HEK293 (cell line): Measurements from ENCODE around the gene CCR6.

ENCODE experiments used
- CTCF ChIA-PET: fragments of 350-600 bp; formaldehyde crosslinking; extraction: SDS; loops from one replicate; lab custom pipeline; 2021; ENCODE audit warnings: antibody characterized with exemption; lab: Yijun Ruan, JAX
- POLR2A ChIA-PET: fragments of 300-600 bp; formaldehyde crosslinking; extraction: SDS; loops from one replicate; lab custom pipeline; 2020; ENCODE audit warnings: antibody characterized with exemption, inconsistent platforms; lab: Yijun Ruan, JAX
- H3K27ac ChIP-seq: fragments of 200-500 bp; sonication (Bioruptor generic); 2 replicates; pipeline ENCODE4 v1.5.1; 2014; ENCODE audit warnings: low read depth, low read length, control low read depth, inconsistent platforms; ENCODE audit errors: extremely low read depth
- H3K36me3 ChIP-seq, 2 experiments: fragments of 200-500 bp in 1 of 2; sonication (Bioruptor generic) in 1 of 2; 1 replicate in 1 of 2; 2 replicates in 1 of 2; pipeline ENCODE4 v1.5.1; 2014 to 2017; ENCODE audit warnings: inconsistent platforms in 2 of 2, low read length in 2 of 2; ENCODE audit not compliant: control insufficient read depth in 2 of 2, insufficient read depth in 1 of 2
- H3K4me1 ChIP-seq: fragments of 200-500 bp; sonication (Bioruptor generic); 2 replicates; pipeline ENCODE4 v1.5.1; 2014; ENCODE audit warnings: mild to moderate bottlenecking, low read length, inconsistent platforms; ENCODE audit not compliant: control insufficient read depth, insufficient read depth
- H3K4me3 ChIP-seq: 2 replicates; pipeline ENCODE4 v1.5.1; 2011; ENCODE audit warnings: low read depth, mild to moderate bottlenecking, control low read depth, low read length, moderate library complexity
- H3K9me3 ChIP-seq: fragments of 200-500 bp; sonication (Bioruptor generic); 2 replicates; pipeline ENCODE4 v1.5.1; 2014; ENCODE audit warnings: low read depth, low read length, inconsistent platforms; ENCODE audit not compliant: control insufficient read depth, insufficient read depth
- EGR2 ChIP-seq: fragments of 450-650 bp; formaldehyde crosslinking; IDR thresholded peaks from 2 replicates; pipeline ENCODE4 v1.5.1; 2016; ENCODE audit warnings: low read depth, missing biosample characterization, missing genetic modification characterization
- GLIS2 ChIP-seq: fragments of 450-650 bp; formaldehyde crosslinking; IDR thresholded peaks from 2 replicates; pipeline ENCODE4 v1.5.1; 2016; ENCODE audit warnings: missing biosample characterization, missing genetic modification characterization
- KLF16 ChIP-seq: fragments of 450-650 bp; formaldehyde crosslinking; IDR thresholded peaks from 2 replicates; pipeline ENCODE4 v1.5.1; 2017; ENCODE audit warnings: missing biosample characterization, missing genetic modification characterization
- OSR2 ChIP-seq: fragments of 450-650 bp; formaldehyde crosslinking; IDR thresholded peaks from 2 replicates; pipeline ENCODE4 v1.5.1; 2016; ENCODE audit warnings: missing biosample characterization, missing genetic modification characterization
- PATZ1 ChIP-seq: fragments of 450-650 bp; formaldehyde crosslinking; IDR thresholded peaks from 2 replicates; pipeline ENCODE4 v1.5.1; 2016; ENCODE audit warnings: missing biosample characterization, missing genetic modification characterization
- ZNF114 ChIP-seq: fragments of 450-650 bp; formaldehyde crosslinking; IDR thresholded peaks from 2 replicates; pipeline ENCODE4 v1.5.0; 2017; ENCODE audit warnings: missing biosample characterization, missing genetic modification characterization
- ZNF138 ChIP-seq: fragments of 450-650 bp; formaldehyde crosslinking; IDR thresholded peaks from 2 replicates; pipeline ENCODE4 v1.5.1; 2016; ENCODE audit warnings: missing biosample characterization, missing genetic modification characterization, borderline replicate concordance
- ZNF184 ChIP-seq: fragments of 450-650 bp; IDR thresholded peaks from 2 replicates; pipeline ENCODE4 v1.5.1; 2018; ENCODE audit warnings: missing biosample characterization, mild to moderate bottlenecking, missing genetic modification characterization
- ZNF211 ChIP-seq: fragments of 450-650 bp; formaldehyde crosslinking; IDR thresholded peaks from 2 replicates; pipeline ENCODE4 v1.5.1; 2016; ENCODE audit warnings: low read depth, missing biosample characterization, missing genetic modification characterization
- ZNF214 ChIP-seq: fragments of 450-650 bp; formaldehyde crosslinking; IDR thresholded peaks from 2 replicates; pipeline ENCODE4 v1.5.1; 2017; ENCODE audit warnings: missing biosample characterization, mild to moderate bottlenecking, missing genetic modification characterization, borderline replicate concordance
- ZNF221 ChIP-seq: fragments of 450-650 bp; formaldehyde crosslinking; IDR thresholded peaks from 2 replicates; pipeline ENCODE4 v1.5.1; 2017; ENCODE audit warnings: missing biosample characterization, missing genetic modification characterization, borderline replicate concordance
- ZNF354C ChIP-seq: fragments of 450-650 bp; formaldehyde crosslinking; IDR thresholded peaks from 2 replicates; pipeline ENCODE4 v1.5.1; 2016; ENCODE audit warnings: missing biosample characterization, missing genetic modification characterization, low read depth, borderline replicate concordance
- ZNF514 ChIP-seq: fragments of 450-650 bp; formaldehyde crosslinking; IDR thresholded peaks from 2 replicates; pipeline ENCODE4 v1.5.1; 2016; ENCODE audit warnings: missing biosample characterization, missing genetic modification characterization
- ZNF521 ChIP-seq: fragments of 450-650 bp; formaldehyde crosslinking; IDR thresholded peaks from 2 replicates; pipeline ENCODE4 v1.5.1; 2017; ENCODE audit warnings: missing biosample characterization, mild to moderate bottlenecking, missing genetic modification characterization
- ZNF580 ChIP-seq: fragments of 450-650 bp; formaldehyde crosslinking; IDR thresholded peaks from 2 replicates; pipeline ENCODE4 v1.5.1; 2016; ENCODE audit warnings: missing biosample characterization, missing genetic modification characterization
- ZNF610 ChIP-seq: fragments of 450-650 bp; formaldehyde crosslinking; IDR thresholded peaks from 2 replicates; pipeline ENCODE4 v1.5.1; 2016; ENCODE audit warnings: missing biosample characterization, missing genetic modification characterization, borderline replicate concordance
- ZNF792 ChIP-seq: fragments of 450-650 bp; formaldehyde crosslinking; IDR thresholded peaks from 2 replicates; pipeline ENCODE4 v1.5.1; 2016; ENCODE audit warnings: missing biosample characterization, missing genetic modification characterization
- TF ChIP-seq, protein P1 (sequence below): fragments of 450-650 bp; formaldehyde crosslinking; IDR thresholded peaks from 2 replicates; pipeline ENCODE4 v1.5.1; 2016; ENCODE audit warnings: missing biosample characterization, missing genetic modification characterization, borderline replicate concordance
- TF ChIP-seq, protein P2 (sequence below): fragments of 450-650 bp; formaldehyde crosslinking; IDR thresholded peaks from 2 replicates; pipeline ENCODE4; 2016; ENCODE audit warnings: missing biosample characterization, missing genetic modification characterization

CCR6 gene

DNA sequence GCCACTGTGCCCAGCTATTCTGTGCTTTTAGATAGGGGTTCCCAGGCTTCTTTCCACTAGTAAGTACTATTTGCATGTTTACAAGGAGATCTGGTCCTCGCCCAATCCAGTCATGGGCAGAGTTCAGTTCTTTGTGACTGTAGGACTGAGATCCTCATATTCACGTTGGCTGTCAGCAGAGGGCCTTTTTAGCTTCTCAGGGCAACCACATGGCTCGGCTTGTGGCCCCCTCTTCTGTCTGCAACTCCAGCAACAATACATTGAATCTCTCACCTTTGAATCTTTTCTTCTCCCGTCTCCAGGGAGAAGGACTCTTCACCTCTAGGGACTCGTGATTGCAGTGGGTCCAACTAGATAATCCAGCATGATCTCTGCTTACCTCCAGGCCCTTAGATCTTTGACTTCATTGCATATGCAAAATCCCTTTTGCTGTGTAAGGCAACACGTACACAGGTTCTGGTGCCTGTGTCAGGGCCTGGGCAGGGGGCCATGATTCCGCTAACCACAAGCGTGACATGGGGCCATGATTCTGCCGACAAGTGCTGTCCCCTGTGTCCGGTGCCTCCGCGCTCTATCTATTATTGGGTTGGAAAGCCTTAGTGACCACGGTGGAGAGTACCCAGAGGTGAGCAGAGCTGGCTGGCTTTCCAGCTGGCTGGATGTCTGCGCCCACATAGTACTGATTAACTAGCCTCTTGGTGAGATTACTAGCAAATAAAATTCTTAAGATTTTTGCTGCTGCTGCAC lies 5.1 kb downstream of the CCR6 start:
- no peaks in the 10 kb centered on the region for H3K9me3 ChIP-seq
- ChIA-PET CTCF (interaction anchor here (0.6 to 2.4 kb wide), 4 partner anchors 14 to 425 kb away, joined by 5 to 9 read pairs (median 6); no protein-coding TSS in a partner anchor), POLR2A (no interaction called here)
- TF ChIP-seq, protein P1, sequence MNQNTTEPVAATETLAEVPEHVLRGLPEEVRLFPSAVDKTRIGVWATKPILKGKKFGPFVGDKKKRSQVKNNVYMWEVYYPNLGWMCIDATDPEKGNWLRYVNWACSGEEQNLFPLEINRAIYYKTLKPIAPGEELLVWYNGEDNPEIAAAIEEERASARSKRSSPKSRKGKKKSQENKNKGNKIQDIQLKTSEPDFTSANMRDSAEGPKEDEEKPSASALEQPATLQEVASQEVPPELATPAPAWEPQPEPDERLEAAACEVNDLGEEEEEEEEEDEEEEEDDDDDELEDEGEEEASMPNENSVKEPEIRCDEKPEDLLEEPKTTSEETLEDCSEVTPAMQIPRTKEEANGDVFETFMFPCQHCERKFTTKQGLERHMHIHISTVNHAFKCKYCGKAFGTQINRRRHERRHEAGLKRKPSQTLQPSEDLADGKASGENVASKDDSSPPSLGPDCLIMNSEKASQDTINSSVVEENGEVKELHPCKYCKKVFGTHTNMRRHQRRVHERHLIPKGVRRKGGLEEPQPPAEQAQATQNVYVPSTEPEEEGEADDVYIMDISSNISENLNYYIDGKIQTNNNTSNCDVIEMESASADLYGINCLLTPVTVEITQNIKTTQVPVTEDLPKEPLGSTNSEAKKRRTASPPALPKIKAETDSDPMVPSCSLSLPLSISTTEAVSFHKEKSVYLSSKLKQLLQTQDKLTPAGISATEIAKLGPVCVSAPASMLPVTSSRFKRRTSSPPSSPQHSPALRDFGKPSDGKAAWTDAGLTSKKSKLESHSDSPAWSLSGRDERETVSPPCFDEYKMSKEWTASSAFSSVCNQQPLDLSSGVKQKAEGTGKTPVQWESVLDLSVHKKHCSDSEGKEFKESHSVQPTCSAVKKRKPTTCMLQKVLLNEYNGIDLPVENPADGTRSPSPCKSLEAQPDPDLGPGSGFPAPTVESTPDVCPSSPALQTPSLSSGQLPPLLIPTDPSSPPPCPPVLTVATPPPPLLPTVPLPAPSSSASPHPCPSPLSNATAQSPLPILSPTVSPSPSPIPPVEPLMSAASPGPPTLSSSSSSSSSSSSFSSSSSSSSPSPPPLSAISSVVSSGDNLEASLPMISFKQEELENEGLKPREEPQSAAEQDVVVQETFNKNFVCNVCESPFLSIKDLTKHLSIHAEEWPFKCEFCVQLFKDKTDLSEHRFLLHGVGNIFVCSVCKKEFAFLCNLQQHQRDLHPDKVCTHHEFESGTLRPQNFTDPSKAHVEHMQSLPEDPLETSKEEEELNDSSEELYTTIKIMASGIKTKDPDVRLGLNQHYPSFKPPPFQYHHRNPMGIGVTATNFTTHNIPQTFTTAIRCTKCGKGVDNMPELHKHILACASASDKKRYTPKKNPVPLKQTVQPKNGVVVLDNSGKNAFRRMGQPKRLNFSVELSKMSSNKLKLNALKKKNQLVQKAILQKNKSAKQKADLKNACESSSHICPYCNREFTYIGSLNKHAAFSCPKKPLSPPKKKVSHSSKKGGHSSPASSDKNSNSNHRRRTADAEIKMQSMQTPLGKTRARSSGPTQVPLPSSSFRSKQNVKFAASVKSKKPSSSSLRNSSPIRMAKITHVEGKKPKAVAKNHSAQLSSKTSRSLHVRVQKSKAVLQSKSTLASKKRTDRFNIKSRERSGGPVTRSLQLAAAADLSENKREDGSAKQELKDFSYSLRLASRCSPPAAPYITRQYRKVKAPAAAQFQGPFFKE (tag by site-specific recombination) = no peak
- TF ChIP-seq EGR2 (tag by site-specific recombination) (no peak), ZNF138 (no peak), KLF16 (tag by site-specific recombination) (no peak)
- no peaks in the 10 kb centered on the region for H3K4me1 ChIP-seq
- H3K36me3 ChIP-seq = no peaks in the 10 kb centered on the region
- H3K4me3 ChIP-seq = no peak overlapping the region
- no peak overlapping the region for H3K27ac ChIP-seq

DNA sequence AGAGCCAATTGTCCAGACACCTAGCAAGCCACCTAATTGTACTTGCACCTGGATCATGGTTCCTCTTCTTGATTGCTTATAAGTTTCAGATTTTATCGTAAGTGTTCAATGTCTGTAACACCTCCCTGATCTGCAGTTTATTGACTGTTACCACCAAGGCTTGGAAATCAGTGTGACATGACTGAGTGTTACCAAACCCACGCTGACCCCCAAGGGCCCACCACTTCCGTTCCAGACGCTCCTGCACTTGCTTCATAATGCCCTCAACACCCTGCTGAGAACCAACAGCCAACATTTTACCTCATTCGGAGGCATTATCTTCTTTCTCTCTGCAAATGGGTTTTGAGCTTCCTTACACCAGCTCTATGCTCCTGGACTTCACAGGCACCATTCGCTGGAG lies 6.3 kb downstream of the CCR6 start:
- Histone ChIP-seq H3K4me1 (no peaks in the 10 kb centered on the region), H3K9me3 (no peaks in the 10 kb centered on the region), H3K4me3 (no peak overlapping the region), H3K36me3 (no peaks in the 10 kb centered on the region), H3K27ac (no peak overlapping the region)
- CTCF ChIA-PET = interaction anchor here (0.6 to 1.8 kb wide), 7 partner anchors 10 to 729 kb away, joined by 3 to 6 read pairs (median 3); no protein-coding TSS in a partner anchor
- no peak for TF ChIP-seq ZNF214 (tag by site-specific recombination)
- no peak for TF ChIP-seq ZNF580 (tag by site-specific recombination)
- TF ChIP-seq ZNF514 (tag by site-specific recombination) = no peak
- no peak for TF ChIP-seq ZNF521 (tag by site-specific recombination)
- TF ChIP-seq, protein P2, sequence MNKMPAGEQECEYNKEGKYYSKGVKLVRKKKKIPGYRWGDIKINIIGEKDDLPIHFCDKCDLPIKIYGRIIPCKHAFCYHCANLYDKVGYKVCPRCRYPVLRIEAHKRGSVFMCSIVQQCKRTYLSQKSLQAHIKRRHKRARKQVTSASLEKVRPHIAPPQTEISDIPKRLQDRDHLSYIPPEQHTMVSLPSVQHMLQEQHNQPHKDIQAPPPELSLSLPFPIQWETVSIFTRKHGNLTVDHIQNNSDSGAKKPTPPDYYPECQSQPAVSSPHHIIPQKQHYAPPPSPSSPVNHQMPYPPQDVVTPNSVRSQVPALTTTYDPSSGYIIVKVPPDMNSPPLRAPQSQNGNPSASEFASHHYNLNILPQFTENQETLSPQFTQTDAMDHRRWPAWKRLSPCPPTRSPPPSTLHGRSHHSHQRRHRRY (tag by site-specific recombination) = no peak
- TF ChIP-seq ZNF610 (tag by site-specific recombination) = no peak
- no peak for TF ChIP-seq ZNF184 (tag by site-specific recombination)
- no peak for TF ChIP-seq ZNF114 (tag by site-specific recombination)
- TF ChIP-seq ZNF221 (tag by site-specific recombination) = no peak
- no peak for TF ChIP-seq PATZ1 (tag by site-specific recombination)
- no peak for TF ChIP-seq OSR2
- no peak for TF ChIP-seq ZNF211
- TF ChIP-seq ZNF354C (tag by site-specific recombination) = no peak
- no peak for TF ChIP-seq GLIS2 (tag by site-specific recombination)
- no peak for TF ChIP-seq ZNF792 (tag by site-specific recombination)
- POLR2A ChIA-PET = interaction anchor here (1.4 kb wide), 1 partner anchor 130 kb away, joined by 3 read pairs; the partner anchor contains the start of gene CEP43
